PFSK-1 (cell line): Measurements from ENCODE around the gene GLCE.

Source experiments
- FOXP2 ChIP-seq: optimal IDR thresholded peaks from 2 replicates; pipeline ENCODE3; 2011; ENCODE audit warnings: borderline replicate concordance, control low read depth, inconsistent platforms; ENCODE audit not compliant: insufficient read depth; ENCODE audit errors: extremely low read length, extremely low read depth
- POLR2AphosphoS5 ChIP-seq: IDR thresholded peaks from 2 replicates; pipeline ENCODE4 v1.6.1; 2012; ENCODE audit warnings: low read depth, mild to moderate bottlenecking, control low read depth, low read length, moderate library complexity
- REST ChIP-seq, 2 experiments: IDR thresholded peaks; 2 replicates each; pipeline versions ENCODE4 v1.6.1 to v1.8.0; 2011 to 2012; ENCODE audit warnings: low read depth in 2 of 2, low read length in 2 of 2, control low read depth in 1 of 2, inconsistent platforms in 1 of 2, mild to moderate bottlenecking in 1 of 2, moderate library complexity in 1 of 2; ENCODE audit not compliant: insufficient read depth in 1 of 2
- SIN3A ChIP-seq: IDR thresholded peaks from 2 replicates; pipeline ENCODE4 v1.6.1; 2012; ENCODE audit warnings: mild to moderate bottlenecking, low read length, moderate library complexity, borderline replicate concordance; ENCODE audit not compliant: insufficient read depth
- TAF1 ChIP-seq: IDR thresholded peaks from 2 replicates; pipeline ENCODE4 v1.6.1; 2012; ENCODE audit warnings: low read length, control low read depth, borderline replicate concordance; ENCODE audit not compliant: insufficient read depth

The GLCE gene

DNA sequence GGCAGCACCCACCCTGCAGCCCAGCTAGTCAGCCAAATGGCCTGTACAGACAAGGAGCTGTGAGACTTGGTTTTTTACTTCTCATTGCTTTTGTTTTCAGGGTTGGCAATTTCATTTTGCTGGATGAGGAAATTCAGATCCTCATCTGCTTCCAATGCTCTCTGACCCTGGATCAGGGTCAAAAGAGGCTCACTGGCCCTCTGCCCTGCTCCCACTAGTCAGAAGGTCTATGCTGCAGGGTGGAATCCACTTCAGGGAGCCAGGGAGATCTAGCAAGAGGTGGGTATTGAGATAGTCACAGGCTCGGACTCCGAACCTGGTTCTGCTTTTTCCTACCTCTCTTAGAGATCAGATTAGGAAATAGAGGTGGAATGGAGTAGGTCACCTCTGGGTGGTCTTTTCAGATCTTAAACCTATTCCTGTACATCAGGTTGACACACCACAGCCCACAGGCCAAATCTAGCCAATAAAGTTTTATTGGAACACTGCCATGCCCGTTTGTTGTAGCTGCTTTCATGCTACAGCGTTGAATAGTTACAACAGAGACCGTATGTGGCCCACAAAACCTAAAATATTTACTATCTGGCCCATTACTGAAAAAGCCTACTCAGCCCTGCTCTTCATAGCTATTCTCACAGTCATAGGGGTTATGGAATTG, 26.4 kb upstream of the GLCE start:
- TF ChIP-seq FOXP2, result no peak
- no peak for TF ChIP-seq TAF1
- no peak for TF ChIP-seq SIN3A
- TF ChIP-seq REST (IDR thresholded peaks at IDR 0.05; ENCODE audit: insufficient read depth in 1 of 2, low read depth in 2 of 2, low read length in 2 of 2), result no peak
- no peak for TF ChIP-seq POLR2AphosphoS5

GRCh38 chr15:69134791-69135190, 25.6 kb upstream of the GLCE start:
- TF ChIP-seq TAF1 (no peak), POLR2AphosphoS5 (no peak), SIN3A (no peak), FOXP2 (no peak), REST (IDR thresholded peaks at IDR 0.05; ENCODE audit: insufficient read depth in 1 of 2, low read depth in 2 of 2, low read length in 2 of 2) (no peak)

- TF ChIP-seq POLR2AphosphoS5, result no peak
- TF ChIP-seq FOXP2, result no peak
- no peak for TF ChIP-seq TAF1
- no peak for TF ChIP-seq REST (IDR thresholded peaks at IDR 0.05; ENCODE audit: insufficient read depth in 1 of 2, low read depth in 2 of 2, low read length in 2 of 2)
These were observed 24.9 kb upstream of the GLCE start for GRCh38 chr15:69135499-69135898.

DNA sequence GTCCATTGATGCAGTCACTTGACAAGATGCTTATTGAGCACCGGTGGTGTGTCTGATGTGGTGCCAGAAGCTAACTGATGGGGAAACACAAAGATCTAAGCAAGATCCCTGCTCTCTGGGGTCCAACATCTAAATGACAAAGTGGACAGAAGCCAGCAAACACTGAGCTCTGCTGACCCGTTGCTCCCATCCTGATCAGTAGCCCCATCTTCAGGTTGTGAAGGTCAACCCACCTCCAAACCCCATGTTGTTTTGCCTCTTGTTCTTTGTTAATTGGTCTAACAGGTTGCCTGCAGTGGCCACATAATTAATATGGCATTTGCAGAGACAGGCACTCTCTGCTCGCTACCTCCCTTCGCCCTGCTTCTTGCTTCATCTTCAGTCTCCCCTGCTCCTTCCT, 21.5 kb upstream of the GLCE start:
- TF ChIP-seq SIN3A, result no peak
- no peak for TF ChIP-seq POLR2AphosphoS5
- TF ChIP-seq REST (IDR thresholded peaks at IDR 0.05; ENCODE audit: insufficient read depth in 1 of 2, low read depth in 2 of 2, low read length in 2 of 2), result no peak
- TF ChIP-seq TAF1, result no peak
- TF ChIP-seq FOXP2, result no peak
